Pancreas (tissue), 10 donors: ENCODE measurements around the gene CIRBP. TPM values are rescaled to one million over a fixed set of nuclear protein-coding genes. Genes with fewer than 3 reads are reported as not detected.

Experiments
- ATAC-seq, 4 donors: fragments of 200-7000 bp; cut with Tn5 transposase; one replicate each; pipeline versions ENCODE4 v1.8.0 to v1.9.1; 2020; ENCODE audit warnings: mild to moderate bottlenecking in 4 of 4, moderate library complexity in 4 of 4
- DNase-seq, 6 donors: peaks; one replicate each; pipeline ENCODE4 v3.0.0-alpha.2; 2020
- FAIRE-seq: peaks from 2 replicates; lab custom pipeline; 2012; peaks lifted over from hg19 to GRCh38; lab: Jason Lieb, UNC
- H3K27ac ChIP-seq, 4 donors: fragments of 200-600 bp; sonication (generic); 1 replicate in 3 of 4; 2 replicates in 1 of 4; pipeline versions ENCODE4 v1.5.0 to v1.8.0; 2020
- H3K27me3 ChIP-seq, 4 donors: fragments of 200-600 bp; one replicate each; pipeline ENCODE4 v1.8.0; 2021
- H3K36me3 ChIP-seq, 3 donors: fragments of 200-600 bp; sonication (generic) in 1 of 3; one replicate each; pipeline versions ENCODE4 v1.5.0 to v1.8.0; 2020 to 2021
- H3K4me1 ChIP-seq, 3 donors: fragments of 200-600 bp; one replicate each; pipeline ENCODE4 v1.8.0; 2021
- H3K4me3 ChIP-seq, 4 donors: fragments of 200-600 bp; sonication (generic) in 2 of 4; one replicate each; pipeline versions ENCODE4 v1.5.0 to v1.8.0; 2020 to 2021
- H3K9me3 ChIP-seq, 4 donors: fragments of 200-600 bp; one replicate each; pipeline ENCODE4 v1.8.0; 2021
- WGBS, 2 donors: extraction: QIAGEN DNeasy Blood & Tissue Kit; methylation state at CpG; one replicate each; pipeline ENCODE4 v1.1.7; 2013; 5-methylcytosine and 5-hydroxymethylcytosine counted together
- intact Hi-C, 3 donors: fragments of 100-400 bp; cut with DNase I; formaldehyde crosslinking; loops; one replicate each; pipeline versions ENCODE4 v1.11.1 to v1.14.2; 2022
- polyA plus RNA-seq, 2 donors: library from polyadenylated mRNA; stranded (reverse); fragments of 200-250 nt; gene quantifications; one replicate each; pipeline ENCODE4 v1.2.3, GENCODE V29; 2013
- total RNA-seq, 6 donors: library from RNA; stranded (reverse); fragmentation: NEBNext Ultra II Directional in 4 of 6; extraction: Animal tissue kit (Norgen Biotek cat#: 25700) in 4 of 6; gene quantifications; one replicate each; pipeline versions ENCODE4 v1.2.1 to v1.2.4, GENCODE V29; 2021 to 2023
- TF ChIP-seq, protein P1 (sequence below), 4 donors: fragments of 200-600 bp; sonication (generic) in 3 of 4; IDR thresholded peaks; one replicate each; pipeline versions ENCODE4 v1.5.0 to v1.8.0; 2021; ENCODE audit warnings: antibody characterized with exemption in 4 of 4
- donor health status: healthy with polysubstance abuse.
- donor health status: DM: no; HTN: no; CAD: no; lungs with moderate emphysema.
- donor health status: DM: no; HTN: no; CAD: no.
- donor health status: control.
- donor health status: control.
- donor health status: Bipolar disorder and iron deficiency.
- donor health status: DM: yes; HTN: yes; CAD: no.
- donor health status: DM: no; HTN: no; CAD: no.
- donor health status: DM: no; HTN: no; CAD: no.
- donor health status: DM: yes; HTN: yes; CAD: no.

Gene CIRBP
- total and polyA plus RNA-seq, 8 donors, result 232 to 1,009 (median 539) TPM

DNA sequence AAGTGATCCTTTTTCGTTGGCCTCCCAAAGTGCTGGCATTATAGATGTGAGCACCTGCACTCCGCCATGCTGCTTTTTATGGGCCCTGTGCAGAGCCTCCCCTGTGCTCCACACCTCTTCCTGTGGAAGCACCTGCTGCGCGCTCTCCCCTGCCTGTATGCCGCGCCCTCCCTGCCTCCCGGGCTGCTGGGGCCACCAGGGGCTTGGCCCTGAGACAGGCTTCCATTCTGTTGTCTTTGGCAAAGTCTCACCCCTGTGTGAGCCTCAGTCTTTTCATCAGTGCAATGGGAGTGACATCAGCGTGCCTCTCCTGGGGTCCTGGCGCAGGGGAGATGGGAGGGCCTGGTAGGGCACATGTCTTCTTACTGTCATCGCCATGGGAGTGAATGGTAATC, 7.5 kb downstream of the CIRBP start:
- intact Hi-C loops, result no loop called here
- DNase-seq (peak in 1 of 6 donors; percentile 42), ATAC-seq (no peak), FAIRE-seq (no peak)
- Histone ChIP-seq H3K27ac (peak overlapping the region in 1 of 4 donors; percentile 98), H3K27me3 (no peaks in the 10 kb centered on the region), H3K4me3 (peak overlapping the region in 2 of 4 donors; percentile 65 to 67), H3K36me3 (peaks cover 5 to 34% (median 29%) of the 10 kb centered on the region in 3 donors), H3K4me1 (peaks cover 20 to 32% (median 27%) of the 10 kb centered on the region in 3 donors), H3K9me3 (no peaks in the 10 kb centered on the region)
- 74 to 78% methylated on average over 10 of the region's 10 CpGs for WGBS, 2 donors
- TF ChIP-seq, protein P1, sequence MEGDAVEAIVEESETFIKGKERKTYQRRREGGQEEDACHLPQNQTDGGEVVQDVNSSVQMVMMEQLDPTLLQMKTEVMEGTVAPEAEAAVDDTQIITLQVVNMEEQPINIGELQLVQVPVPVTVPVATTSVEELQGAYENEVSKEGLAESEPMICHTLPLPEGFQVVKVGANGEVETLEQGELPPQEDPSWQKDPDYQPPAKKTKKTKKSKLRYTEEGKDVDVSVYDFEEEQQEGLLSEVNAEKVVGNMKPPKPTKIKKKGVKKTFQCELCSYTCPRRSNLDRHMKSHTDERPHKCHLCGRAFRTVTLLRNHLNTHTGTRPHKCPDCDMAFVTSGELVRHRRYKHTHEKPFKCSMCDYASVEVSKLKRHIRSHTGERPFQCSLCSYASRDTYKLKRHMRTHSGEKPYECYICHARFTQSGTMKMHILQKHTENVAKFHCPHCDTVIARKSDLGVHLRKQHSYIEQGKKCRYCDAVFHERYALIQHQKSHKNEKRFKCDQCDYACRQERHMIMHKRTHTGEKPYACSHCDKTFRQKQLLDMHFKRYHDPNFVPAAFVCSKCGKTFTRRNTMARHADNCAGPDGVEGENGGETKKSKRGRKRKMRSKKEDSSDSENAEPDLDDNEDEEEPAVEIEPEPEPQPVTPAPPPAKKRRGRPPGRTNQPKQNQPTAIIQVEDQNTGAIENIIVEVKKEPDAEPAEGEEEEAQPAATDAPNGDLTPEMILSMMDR (IDR thresholded peaks at IDR 0.05), result no peak

DNA sequence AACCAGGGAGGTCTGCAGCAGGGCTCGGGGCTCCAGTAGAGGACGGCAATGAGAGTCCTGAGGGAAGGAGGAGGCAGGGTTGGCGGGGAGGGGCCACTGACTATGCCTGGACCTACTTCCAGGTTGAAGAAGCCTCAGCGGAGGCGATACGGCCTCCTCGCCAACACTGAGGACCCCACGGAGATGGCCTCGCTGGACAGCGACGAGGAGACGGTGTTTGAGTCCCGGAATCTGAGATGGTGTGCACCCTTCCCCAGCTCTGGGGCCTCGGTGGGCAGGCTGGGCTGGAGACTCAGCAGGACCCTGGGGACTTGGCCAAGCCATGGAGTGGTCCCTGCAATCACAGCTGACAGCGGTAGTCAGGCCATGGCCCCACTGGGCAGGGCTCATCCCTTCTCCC, 7.9 kb downstream of the CIRBP start:
- TF ChIP-seq, protein P1 (IDR thresholded peaks at IDR 0.05), result no peak
- no peak for FAIRE-seq
- Histone ChIP-seq H3K27ac (no peak overlapping the region), H3K4me3 (no peak overlapping the region), H3K27me3 (no peaks in the 10 kb centered on the region), H3K36me3 (peaks cover 5 to 30% (median 25%) of the 10 kb centered on the region in 3 donors), H3K9me3 (no peaks in the 10 kb centered on the region), H3K4me1 (peaks cover 18 to 29% (median 23%) of the 10 kb centered on the region in 3 donors)
- WGBS, 2 donors, result 95 to 96% methylated on average over 13 to 15 of the region's 15 CpGs
- intact Hi-C loops, result no loop called here
- ATAC-seq, result no peak
- DNase-seq, result peak in 3 of 6 donors; percentile 45 to 60 (median 46)

DNA sequence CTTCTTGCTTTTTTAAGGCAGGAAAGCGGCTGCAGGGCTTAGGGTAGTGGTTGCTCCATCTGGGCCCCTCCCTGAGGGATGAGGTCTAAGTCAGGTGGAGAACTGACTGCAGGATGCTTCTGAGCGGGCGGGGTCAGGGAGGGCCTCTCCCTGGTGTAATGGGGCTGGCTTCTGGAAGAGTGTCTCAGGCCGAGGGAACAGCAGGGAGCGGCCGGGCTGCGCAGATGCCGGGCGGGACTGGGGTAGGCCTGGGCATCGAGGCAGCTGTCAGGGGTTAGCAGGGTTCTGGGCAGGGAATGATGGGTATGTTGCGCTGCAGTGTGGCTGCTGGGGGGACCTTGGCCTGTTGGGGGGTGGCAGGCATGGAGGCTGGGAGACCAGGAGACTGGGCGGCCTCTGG, 8.9 kb downstream of the CIRBP start:
- TF ChIP-seq, protein P1 (IDR thresholded peaks at IDR 0.05), result no peak
- WGBS, 2 donors, result 84 to 94% methylated on average over 11 to 12 of the region's 12 CpGs
- Histone ChIP-seq H3K9me3 (no peaks in the 10 kb centered on the region), H3K4me1 (peaks cover 18 to 20% (median 18%) of the 10 kb centered on the region in 3 donors), H3K27me3 (no peaks in the 10 kb centered on the region), H3K27ac (no peak overlapping the region), H3K36me3 (peaks cover 2 to 20% (median 16%) of the 10 kb centered on the region in 3 donors), H3K4me3 (no peak overlapping the region)
- ATAC-seq, result no peak
- no peak for FAIRE-seq
- DNase-seq, result no peak
- intact Hi-C loops, result no loop called here

DNA sequence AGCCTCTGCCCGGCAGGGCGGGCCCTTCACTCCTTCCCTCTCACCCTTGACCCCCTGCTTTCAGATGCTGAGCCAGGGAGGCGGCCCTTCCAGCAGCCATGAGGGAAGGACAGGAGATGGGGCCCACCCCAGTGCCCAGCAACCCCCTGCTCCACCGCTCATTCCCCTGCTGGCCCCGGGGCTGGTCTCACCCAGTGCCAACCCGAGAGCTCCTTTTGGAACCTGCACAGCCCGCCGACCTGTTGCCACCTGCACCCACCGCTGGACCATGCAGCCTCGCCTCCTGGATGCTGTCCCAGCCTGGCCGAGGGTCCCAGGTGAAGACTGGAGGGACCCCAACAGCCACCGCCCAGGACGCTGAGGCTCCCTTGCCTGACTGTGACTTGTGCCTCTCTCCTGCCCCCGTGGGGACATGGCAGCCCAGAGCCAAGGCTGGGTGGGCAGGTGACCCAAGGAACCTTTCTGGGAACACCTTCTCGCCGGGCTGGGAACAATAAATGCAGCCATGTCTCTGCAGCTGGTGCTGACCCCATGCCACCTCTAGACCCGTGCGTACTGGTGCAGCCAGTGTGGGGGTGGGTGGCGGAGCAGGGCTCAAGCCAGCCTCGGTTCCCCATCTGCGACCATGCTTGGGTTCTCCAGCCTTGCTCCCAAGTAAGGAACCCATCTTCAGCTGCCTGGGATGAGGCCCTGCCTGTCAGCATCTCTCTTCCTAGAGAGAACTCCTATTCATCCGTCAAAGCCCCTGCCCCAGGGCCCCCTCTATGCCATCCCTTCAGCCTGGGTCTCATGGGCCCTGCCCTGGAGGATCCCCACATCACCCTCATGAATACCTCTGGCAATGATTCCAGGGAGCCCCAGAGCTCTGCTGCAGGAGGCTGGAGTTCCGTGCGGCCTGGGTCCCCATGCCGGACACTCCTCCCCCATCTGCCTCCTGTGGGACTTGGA, 9.9 kb downstream of the CIRBP start:
- Histone ChIP-seq H3K4me3 (no peak overlapping the region), H3K9me3 (no peaks in the 10 kb centered on the region), H3K36me3 (peaks cover 2 to 10% (median 7%) of the 10 kb centered on the region in 3 donors), H3K4me1 (peaks cover 12 to 16% (median 15%) of the 10 kb centered on the region in 3 donors), H3K27ac (no peak overlapping the region), H3K27me3 (no peaks in the 10 kb centered on the region)
- FAIRE-seq (no peak), ATAC-seq (no peak), DNase-seq (peak in 2 of 6 donors; percentile 67 to 74)
- 82 to 85% methylated on average over 21 to 25 of the region's 25 CpGs for WGBS, 2 donors
- intact Hi-C loops, result no loop called here
- TF ChIP-seq, protein P1 (IDR thresholded peaks at IDR 0.05), result no peak
